HCT116 (cell line): ENCODE results near the gene OPCML. TPM values are rescaled to one million over a fixed set of nuclear protein-coding genes. Genes with fewer than 3 reads are reported as not detected.

Source experiments
- ATAC-seq: fragments of 200-7000 bp; cut with Tn5 transposase; 2 replicates; pipeline ENCODE4 v1.9.1; 2020; ENCODE audit warnings: mild to moderate bottlenecking, moderate library complexity
- BruUV-seq: library from RNA; stranded (reverse); fragments of 400-500 nt; replicated peaks from 2 replicates; lab custom pipeline; 2021; lab: Mats Ljungman, UMichigan
- CTCF ChIA-PET: fragments of 300-600 bp; sonication (Branson Sonifier 250); formaldehyde crosslinking; loops from one replicate; lab custom pipeline; 2021; ENCODE audit warnings: antibody characterized with exemption; lab: Charles Lee
- POLR2A ChIA-PET: fragments of 300-600, 350-600 bp; sonication (Branson Sonifier 250); formaldehyde crosslinking; loops from one replicate; lab custom pipeline; 2021; ENCODE audit warnings: antibody characterized with exemption; lab: Charles Lee
- RAD21 ChIA-PET, 2 experiments: fragments of 300-600 bp; sonication (Branson Sonifier 250); formaldehyde crosslinking; loops; one replicate each; lab custom pipeline; 2023; ENCODE audit warnings: low total read pairs in 2 of 2; ENCODE audit not compliant: uncharacterized antibody in 2 of 2, unreplicated experiment in 2 of 2, low non-redundant PET in 1 of 2; lab: Charles Lee
- DNase-seq: peaks from one replicate; pipeline ENCODE4 v3.0.0-alpha.2; 2010; ENCODE audit warnings: low read depth, low spot score
- H2AFZ ChIP-seq: fragments of 200-600 bp; shearing (Covaris generic), sonication (generic); 2 replicates; pipeline ENCODE4 v1.6.1; 2017; ENCODE audit warnings: low read depth, mixed run types, mixed read lengths, antibody characterized with exemption, low read length; ENCODE audit not compliant: poor library complexity, severe bottlenecking
- H3K27ac ChIP-seq: 2 replicates; pipeline ENCODE4 v1.5.1; 2012; ENCODE audit warnings: low read depth, low read length
- H3K27me3 ChIP-seq: fragments of 200-600 bp; sonication (generic); 2 replicates; pipeline ENCODE4 v1.6.1; 2016; ENCODE audit warnings: mixed run types, low read length, mixed read lengths; ENCODE audit not compliant: insufficient read depth
- H3K36me3 ChIP-seq, 2 experiments: fragments of 200-500 bp in 1 of 2; fragments of 200-600 bp in 1 of 2; sonication (Bioruptor generic) in 1 of 2; sonication (generic) in 1 of 2; 2 replicates each; pipeline versions ENCODE4 v1.5.1 to v1.6.1; 2014 to 2016; ENCODE audit warnings: low read length in 2 of 2, inconsistent platforms in 1 of 2, mixed read lengths in 1 of 2, mixed run types in 1 of 2; ENCODE audit not compliant: insufficient read depth in 2 of 2, control insufficient read depth in 1 of 2
- H3K4me1 ChIP-seq, 2 experiments: fragments of 200-600 bp in 1 of 2; sonication (generic) in 1 of 2; 2 replicates each; pipeline versions ENCODE4 v1.5.1 to v1.6.1; 2012 to 2017; ENCODE audit warnings: low read length in 2 of 2, inconsistent platforms in 1 of 2, mild to moderate bottlenecking in 1 of 2, mixed read lengths in 1 of 2, mixed run types in 1 of 2, moderate library complexity in 1 of 2; ENCODE audit not compliant: insufficient read depth in 2 of 2, control insufficient read depth in 1 of 2
- H3K4me2 ChIP-seq: fragments of 200-600 bp; sonication (generic); 2 replicates; pipeline ENCODE4 v1.6.1; 2017; ENCODE audit warnings: mixed run types, low read length, mixed read lengths
- H3K4me3 ChIP-seq, 2 experiments: fragments of 200-600 bp in 1 of 2; sonication (generic) in 1 of 2; replicated peaks in 1 of 2; 2 replicates each; pipeline ENCODE4 v1.5.1; 2011 to 2016; ENCODE audit warnings: low read length in 2 of 2, control low read depth in 1 of 2, low read depth in 1 of 2, mild to moderate bottlenecking in 1 of 2, mixed read lengths in 1 of 2, mixed run types in 1 of 2
- H3K79me2 ChIP-seq: fragments of 200-600 bp; sonication (generic); 2 replicates; pipeline ENCODE4 v1.6.1; 2017; ENCODE audit warnings: mild to moderate bottlenecking, mixed run types, low read length, moderate library complexity, mixed read lengths; ENCODE audit not compliant: insufficient read depth
- H3K9ac ChIP-seq: fragments of 200-600 bp; sonication (generic); 2 replicates; pipeline ENCODE4 v1.6.1; 2016; ENCODE audit warnings: low read length, mixed read lengths
- H3K9me2 ChIP-seq: fragments of 200-600 bp; sonication (generic), shearing (Covaris generic); 2 replicates; pipeline ENCODE4 v1.6.1; 2017; ENCODE audit warnings: mixed run types, mild to moderate bottlenecking, moderate library complexity; ENCODE audit not compliant: insufficient read depth
- H3K9me3 ChIP-seq, 2 experiments: fragments of 200-500 bp in 1 of 2; fragments of 200-600 bp in 1 of 2; sonication (Bioruptor generic) in 1 of 2; sonication (generic) in 1 of 2; 2 replicates each; pipeline ENCODE4 v1.6.1; 2014 to 2017; ENCODE audit warnings: low read length in 2 of 2, mixed read lengths in 2 of 2, inconsistent platforms in 1 of 2, low read depth in 1 of 2, mild to moderate bottlenecking in 1 of 2, mixed run types in 1 of 2, moderate library complexity in 1 of 2; ENCODE audit not compliant: control insufficient read depth in 1 of 2, insufficient read depth in 1 of 2
- H4K20me1 ChIP-seq: fragments of 200-600 bp; sonication (generic), shearing (Covaris generic); 2 replicates; pipeline ENCODE4 v1.6.1; 2017; ENCODE audit warnings: mixed run types, mild to moderate bottlenecking, moderate library complexity; ENCODE audit not compliant: insufficient read depth
- ATF3 ChIP-seq: IDR thresholded peaks from 2 replicates; pipeline ENCODE4 v1.6.1; 2012
- CEBPB ChIP-seq: IDR thresholded peaks from 2 replicates; pipeline ENCODE4 v1.6.1; 2012; ENCODE audit warnings: low read depth
- EGR1 ChIP-seq: IDR thresholded peaks from 2 replicates; pipeline ENCODE4 v1.6.1; 2012; ENCODE audit warnings: low read depth
- EZH2phosphoT487 ChIP-seq: fragments of 200-600 bp; IDR thresholded peaks from 2 replicates; pipeline ENCODE4 v1.6.1; 2018; ENCODE audit warnings: antibody characterized with exemption, borderline replicate concordance
- FOSL1 ChIP-seq: IDR thresholded peaks from 2 replicates; pipeline ENCODE4 v1.6.1; 2012; ENCODE audit warnings: low read depth
- RAD21 ChIP-seq: IDR thresholded peaks from 2 replicates; pipeline ENCODE4 v1.6.1; 2012; ENCODE audit warnings: low read depth, mild to moderate bottlenecking
- REST ChIP-seq: IDR thresholded peaks from 2 replicates; pipeline ENCODE4 v1.6.1; 2012; ENCODE audit warnings: low read depth
- SIN3A ChIP-seq: IDR thresholded peaks from 2 replicates; pipeline ENCODE4 v1.6.1; 2012; ENCODE audit warnings: low read depth
- TCF7L2 ChIP-seq: IDR thresholded peaks from 2 replicates; pipeline ENCODE4 v1.7.0; 2011; ENCODE audit warnings: borderline replicate concordance, inconsistent platforms; ENCODE audit not compliant: insufficient read depth, insufficient read length; ENCODE audit errors: extremely low read depth
- YY1 ChIP-seq: IDR thresholded peaks from 2 replicates; pipeline ENCODE4 v1.6.1; 2011; ENCODE audit warnings: low read length, low read depth, moderate library complexity, mild to moderate bottlenecking; ENCODE audit not compliant: insufficient replicate concordance; ENCODE audit errors: extremely low read depth
- ZFX ChIP-seq: fragments of 450-650 bp; IDR thresholded peaks from 2 replicates; pipeline ENCODE4 v1.6.1; 2017
- intact Hi-C: fragments of 100-400 bp; cut with micrococcal nuclease; formaldehyde crosslinking; loops from 2 replicates; pipeline ENCODE4 v1.10.0; 2022
- total RNA-seq: library from RNA; stranded (reverse); gene quantifications from one replicate; pipeline ENCODE4 v1.2.1, GENCODE V29; 2021; ENCODE audit not compliant: unreplicated experiment
- TF ChIP-seq, protein P1 (sequence below): IDR thresholded peaks from 2 replicates; pipeline ENCODE4 v1.6.1; 2012
- TF ChIP-seq, protein P2 (sequence below): IDR thresholded peaks from 2 replicates; pipeline ENCODE4 v1.6.1; 2011; ENCODE audit warnings: mild to moderate bottlenecking, low read length, moderate library complexity; ENCODE audit not compliant: insufficient replicate concordance; ENCODE audit errors: extremely low read depth

OPCML gene
- total RNA-seq, 1 experiment from 2014 or later = not detected

GRCh38 chr11:132683602-132684001, 848.7 kb downstream of the OPCML start:
- RAD21 ChIA-PET = no interaction called here
- intact Hi-C loops = no loop called here
- no peak overlapping the region for H3K4me3 ChIP-seq

More at GRCh38 chr11:132683602-132684001, 848.7 kb downstream of the OPCML start:
- Histone ChIP-seq H2AFZ (no peak overlapping the region), H3K4me2 (no peak overlapping the region), H4K20me1 (no peaks in the 10 kb centered on the region), H3K9me3 (peaks cover 11 to 23% of the 10 kb centered on the region in 2 experiments; a peak in 2 of 4 replicates), H3K4me1 (no peaks in the 10 kb centered on the region), H3K79me2 (no peaks in the 10 kb centered on the region), H3K27me3 (no peaks in the 10 kb centered on the region), H3K36me3 (no peaks in the 10 kb centered on the region)
- POLR2A ChIA-PET = no interaction called here
- no peak for ATAC-seq
- BruUV-seq = no TSS peak
- TF ChIP-seq YY1 (no peak), FOSL1 (no peak), ZFX (no peak), EGR1 (no peak), EZH2phosphoT487 (no peak), SIN3A (no peak), TCF7L2 (no peak), RAD21 (no peak), CEBPB (no peak), REST (no peak), ATF3 (no peak)
- TF ChIP-seq, protein P1, sequence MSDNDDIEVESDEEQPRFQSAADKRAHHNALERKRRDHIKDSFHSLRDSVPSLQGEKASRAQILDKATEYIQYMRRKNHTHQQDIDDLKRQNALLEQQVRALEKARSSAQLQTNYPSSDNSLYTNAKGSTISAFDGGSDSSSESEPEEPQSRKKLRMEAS = no peak
- TF ChIP-seq, protein P2, sequence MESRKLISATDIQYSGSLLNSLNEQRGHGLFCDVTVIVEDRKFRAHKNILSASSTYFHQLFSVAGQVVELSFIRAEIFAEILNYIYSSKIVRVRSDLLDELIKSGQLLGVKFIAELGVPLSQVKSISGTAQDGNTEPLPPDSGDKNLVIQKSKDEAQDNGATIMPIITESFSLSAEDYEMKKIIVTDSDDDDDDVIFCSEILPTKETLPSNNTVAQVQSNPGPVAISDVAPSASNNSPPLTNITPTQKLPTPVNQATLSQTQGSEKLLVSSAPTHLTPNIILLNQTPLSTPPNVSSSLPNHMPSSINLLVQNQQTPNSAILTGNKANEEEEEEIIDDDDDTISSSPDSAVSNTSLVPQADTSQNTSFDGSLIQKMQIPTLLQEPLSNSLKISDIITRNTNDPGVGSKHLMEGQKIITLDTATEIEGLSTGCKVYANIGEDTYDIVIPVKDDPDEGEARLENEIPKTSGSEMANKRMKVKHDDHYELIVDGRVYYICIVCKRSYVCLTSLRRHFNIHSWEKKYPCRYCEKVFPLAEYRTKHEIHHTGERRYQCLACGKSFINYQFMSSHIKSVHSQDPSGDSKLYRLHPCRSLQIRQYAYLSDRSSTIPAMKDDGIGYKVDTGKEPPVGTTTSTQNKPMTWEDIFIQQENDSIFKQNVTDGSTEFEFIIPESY = no peak
- TF ChIP-seq, all 23 proteins: peak for 0
- Histone ChIP-seq H3K27ac (no peak overlapping the region), H3K9me2 (no peaks in the 10 kb centered on the region), H3K9ac (no peak overlapping the region)
- CTCF ChIA-PET = no interaction called here
- no peak for DNase-seq
